GM21723 (cell line): ENCODE data around the gene CACFD1.

Source experiments
- ATAC-seq: cut with Tn5 transposase; IDR thresholded peaks from one replicate; pipeline ENCODE4 v1.9.1; 2021; ENCODE audit warnings: mild to moderate bottlenecking, moderate library complexity; ENCODE audit not compliant: unreplicated experiment

Gene CACFD1

DNA sequence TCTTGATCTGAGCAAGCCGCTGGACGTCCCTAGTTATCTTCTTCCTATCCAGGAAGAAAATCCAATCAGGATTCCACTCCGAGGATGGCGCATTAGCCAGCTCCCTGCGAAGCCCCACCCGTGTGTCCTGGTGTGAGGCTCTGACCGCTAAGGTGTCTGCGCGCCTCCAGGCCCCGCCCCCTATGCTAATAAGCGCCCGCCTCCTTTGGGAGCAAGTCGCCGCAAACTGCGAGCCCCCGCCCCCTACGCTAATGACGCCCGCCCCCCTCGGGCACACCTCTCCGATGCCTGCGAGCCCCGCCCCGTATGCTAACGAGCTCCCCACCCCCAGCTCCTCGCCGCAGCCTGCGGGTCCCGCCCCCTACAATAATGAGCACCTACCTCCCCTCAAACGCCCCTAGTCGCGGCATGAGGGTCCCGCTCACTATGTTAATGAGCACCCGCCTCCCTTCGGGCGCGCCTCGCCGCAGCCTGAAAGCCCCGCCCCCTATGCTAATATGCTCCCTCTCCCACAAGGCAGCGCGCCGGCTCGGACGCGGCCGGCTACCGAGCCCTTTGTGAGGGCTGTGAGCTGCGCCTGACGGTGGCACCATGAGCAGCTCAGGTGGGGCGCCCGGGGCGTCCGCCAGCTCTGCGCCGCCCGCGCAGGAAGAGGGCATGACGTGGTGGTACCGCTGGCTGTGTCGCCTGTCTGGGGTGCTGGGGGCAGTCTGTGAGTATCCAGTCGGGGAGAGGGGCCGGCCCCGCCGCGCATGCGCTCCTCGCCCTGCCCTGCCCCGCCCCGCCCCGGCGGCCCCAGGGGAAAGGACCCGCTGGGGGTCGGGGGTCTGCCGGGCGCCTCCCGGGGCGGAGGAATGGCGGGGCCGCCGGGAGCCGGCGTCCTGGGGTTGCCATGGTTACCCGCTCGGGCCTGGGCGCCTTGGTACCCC is at the start of gene CACFD1:
Gene CACFD1, plus strand, starts transcription at position 503 of the 929 bp plus-strand sequence. Its CDS starts 89 bp downstream, at position 592.
- peak; percentile 79 for ATAC-seq

- no peak for ATAC-seq
Observed at GRCh38 chr9:133415170-133415569, 44.6 kb upstream of the CACFD1 start.

- ATAC-seq = peak; percentile 74
Observed at GRCh38 chr9:133417541-133418461, 42.0 kb upstream of the CACFD1 start, which contains the start of gene REXO4. Gene REXO4, minus strand, starts transcription at chr9:133418010. Its CDS starts 166 bp downstream, at chr9:133417844.

DNA sequence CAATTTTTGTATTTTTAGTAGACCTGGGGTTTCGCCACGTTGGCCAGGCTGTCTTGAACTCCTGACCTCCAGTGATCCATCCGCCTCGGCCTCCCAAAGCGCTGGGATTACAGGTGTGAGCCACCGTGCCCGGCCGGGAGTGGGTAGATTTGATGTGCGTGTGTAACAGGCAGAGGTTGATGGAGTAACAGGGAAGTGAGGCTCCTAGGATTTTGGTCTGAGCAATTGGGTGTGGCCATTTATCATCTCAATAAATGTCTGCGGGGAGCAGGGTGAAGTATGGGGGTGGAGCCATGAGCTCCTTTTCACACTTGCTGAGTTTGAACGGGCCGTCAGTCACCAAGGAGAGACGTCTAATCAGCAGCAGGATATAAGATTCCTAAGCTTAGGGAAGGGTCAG is 40.8 kb upstream of the CACFD1 start:
- ATAC-seq = no peak

GRCh38 chr9:133420392-133420827 is 39.4 kb upstream of the CACFD1 start:
- no peak for ATAC-seq

DNA sequence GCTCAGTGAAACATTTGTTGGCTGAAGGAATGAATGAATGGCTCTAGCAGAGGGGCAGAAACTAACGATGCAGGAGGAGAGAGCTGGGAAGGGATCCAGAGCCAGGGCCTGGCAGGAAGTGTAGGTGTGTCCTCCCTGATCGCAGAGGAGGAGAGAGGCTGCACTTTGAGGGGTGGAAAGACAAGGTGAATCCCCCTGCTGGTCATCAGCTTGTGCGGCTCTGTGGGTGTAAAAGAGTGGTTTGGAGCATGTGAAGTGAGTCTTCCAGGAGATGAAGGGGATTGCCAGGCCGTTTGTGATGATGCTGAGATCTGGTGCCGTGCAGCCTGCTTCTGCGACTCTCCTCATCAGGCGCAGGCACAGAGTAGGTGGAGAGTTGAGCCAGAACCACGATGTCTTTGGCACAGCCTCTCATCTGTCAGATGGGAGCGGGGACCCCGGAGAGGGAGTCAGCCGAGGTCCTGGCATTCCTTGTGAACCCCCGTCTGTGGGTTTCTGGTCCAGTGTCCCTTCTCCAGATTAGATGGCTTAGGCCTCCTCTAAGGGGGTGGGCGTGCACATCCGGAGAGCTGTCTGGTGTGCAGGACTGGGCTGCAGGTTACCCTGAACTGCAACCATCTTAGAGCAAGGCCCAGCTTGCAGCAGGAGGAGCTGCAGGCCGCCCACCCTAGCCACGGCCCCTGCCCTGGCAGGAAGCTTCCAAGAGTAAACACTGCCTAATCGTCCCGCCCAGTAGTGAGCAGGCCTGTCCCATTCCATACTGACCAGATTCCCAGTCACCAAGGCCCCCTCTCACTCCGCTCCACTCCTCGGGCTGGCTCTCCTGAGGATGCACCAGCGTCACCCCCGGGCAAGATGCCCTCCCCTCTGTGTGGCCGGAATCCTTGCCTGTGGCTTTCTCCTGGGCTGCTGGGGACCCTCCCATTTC is 37.9 kb upstream of the CACFD1 start, which contains the start of gene ADAMTS13:
Gene ADAMTS13, plus strand, starts transcription at position 753 of the 928 bp plus-strand sequence. Its CDS starts 77 bp downstream, at position 830.
- no peak for ATAC-seq

- no peak for ATAC-seq
Observed at GRCh38 chr9:133423216-133423615, 36.6 kb upstream of the CACFD1 start.

DNA sequence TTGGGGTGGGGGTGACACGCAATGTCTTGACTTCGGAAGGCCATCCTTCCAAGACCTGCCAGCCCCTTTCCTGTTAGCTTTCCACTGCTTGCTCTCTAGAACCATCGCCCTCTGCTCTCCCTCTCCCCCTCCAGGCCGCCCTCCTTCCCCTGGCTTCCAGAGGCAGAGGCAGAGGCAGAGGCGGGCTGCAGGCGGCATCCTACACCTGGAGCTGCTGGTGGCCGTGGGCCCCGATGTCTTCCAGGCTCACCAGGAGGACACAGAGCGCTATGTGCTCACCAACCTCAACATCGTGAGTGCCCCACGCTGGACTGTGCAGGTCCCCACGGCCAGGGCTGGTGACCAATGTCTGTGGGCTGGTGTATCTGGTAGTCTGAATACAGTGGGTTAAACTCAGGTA is 35.6 kb upstream of the CACFD1 start:
- no peak for ATAC-seq

GRCh38 chr9:133425049-133425632 is 34.6 kb upstream of the CACFD1 start:
- no peak for ATAC-seq

DNA sequence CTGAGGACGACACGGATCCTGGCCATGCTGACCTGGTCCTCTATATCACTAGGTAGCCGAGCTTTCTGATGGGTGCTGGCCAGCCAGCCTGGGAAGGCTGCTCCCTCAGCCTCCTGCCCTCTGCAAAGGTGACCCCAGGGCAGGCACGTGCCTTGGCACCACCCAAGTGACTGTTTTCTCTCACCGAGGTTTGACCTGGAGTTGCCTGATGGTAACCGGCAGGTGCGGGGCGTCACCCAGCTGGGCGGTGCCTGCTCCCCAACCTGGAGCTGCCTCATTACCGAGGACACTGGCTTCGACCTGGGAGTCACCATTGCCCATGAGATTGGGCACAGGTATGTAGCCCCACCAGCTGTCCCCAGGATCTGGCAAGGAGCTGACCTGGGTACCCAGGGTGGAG is 33.8 kb upstream of the CACFD1 start:
- ATAC-seq = no peak

GRCh38 chr9:133427658-133428348 is 32.0 kb upstream of the CACFD1 start:
- no peak for ATAC-seq

GRCh38 chr9:133428617-133429101 is 31.1 kb upstream of the CACFD1 start:
- no peak for ATAC-seq

- ATAC-seq = no peak
Observed at GRCh38 chr9:133429214-133429613, 30.6 kb upstream of the CACFD1 start.

DNA sequence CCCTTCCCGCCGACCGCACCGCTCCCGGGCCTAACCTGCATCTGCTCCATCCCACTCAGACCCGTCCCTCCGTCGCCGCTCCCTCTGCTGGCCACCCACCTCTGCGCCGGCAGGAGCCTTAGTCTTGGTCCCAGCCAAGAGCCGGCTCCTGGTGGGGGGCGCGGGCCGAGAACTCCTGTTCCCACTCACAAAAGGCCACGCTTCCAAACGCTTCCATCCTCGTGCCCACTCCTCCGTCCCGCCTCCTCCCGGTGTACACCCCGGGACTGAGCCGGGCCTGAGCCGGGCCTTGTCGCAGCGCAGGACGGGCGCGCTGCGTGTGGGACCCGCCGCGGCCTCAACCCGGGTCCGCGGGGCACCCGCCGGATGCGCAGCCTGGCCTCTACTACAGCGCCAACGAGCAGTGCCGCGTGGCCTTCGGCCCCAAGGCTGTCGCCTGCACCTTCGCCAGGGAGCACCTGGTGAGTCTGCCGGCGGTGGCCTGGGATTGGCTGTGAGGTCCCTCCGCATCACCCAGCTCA is 30.1 kb upstream of the CACFD1 start:
- no peak for ATAC-seq

DNA sequence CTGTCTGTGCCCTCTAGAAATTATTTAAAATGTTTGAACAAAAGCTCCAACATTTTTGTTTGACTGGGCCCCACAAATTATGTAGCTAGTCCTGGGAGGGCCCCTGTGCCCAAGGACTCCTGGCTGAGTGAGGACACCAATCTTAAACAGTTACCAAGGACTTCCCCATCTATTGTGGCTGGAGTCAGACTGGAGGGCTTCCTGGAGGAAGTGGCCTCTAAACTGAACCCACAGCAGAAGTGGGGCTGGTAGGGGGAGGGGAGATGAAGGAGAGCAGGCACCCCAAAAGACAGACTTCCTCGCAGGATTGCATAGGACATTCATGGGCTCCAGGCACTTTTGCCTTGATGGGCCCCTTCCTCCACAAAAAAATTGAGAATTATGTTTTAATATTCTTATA is 29.5 kb upstream of the CACFD1 start:
- ATAC-seq = no peak

- no peak for ATAC-seq
Observed at GRCh38 chr9:133433351-133433843, 26.4 kb upstream of the CACFD1 start.

DNA sequence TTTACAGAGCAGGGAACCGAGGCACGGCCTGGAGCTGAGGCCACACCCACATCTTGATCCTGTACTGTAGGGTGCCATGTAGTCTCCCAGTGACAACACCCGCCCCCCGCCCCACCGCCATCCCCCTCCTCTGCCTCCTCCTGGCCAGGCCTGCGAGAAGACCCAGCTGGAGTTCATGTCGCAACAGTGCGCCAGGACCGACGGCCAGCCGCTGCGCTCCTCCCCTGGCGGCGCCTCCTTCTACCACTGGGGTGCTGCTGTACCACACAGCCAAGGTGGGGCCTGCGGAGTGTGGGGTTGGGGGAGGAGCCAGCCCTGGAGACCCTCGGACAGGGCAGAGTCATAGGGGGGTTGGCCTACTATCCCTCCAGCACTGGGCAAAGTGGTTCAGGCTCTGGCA is 23.1 kb upstream of the CACFD1 start:
- ATAC-seq = no peak

GRCh38 chr9:133437753-133438531 is 21.8 kb upstream of the CACFD1 start:
- no peak for ATAC-seq
